GDM1 (cell line): Measurements from ENCODE around the gene TRPM3.

ENCODE experiments used
- DNase-seq: peaks from one replicate; lab custom pipeline; 2025; lab: John Stamatoyannopoulos, UW

The TRPM3 gene

GRCh38 chr9:70883963-70884793 lies 237.2 kb downstream of the TRPM3 start:
- no peak for DNase-seq

GRCh38 chr9:70883056-70883455 lies 238.4 kb downstream of the TRPM3 start:
- no peak for DNase-seq

- no peak for DNase-seq
These were observed 240.1 kb downstream of the TRPM3 start for GRCh38 chr9:70881333-70881732.

- no peak for DNase-seq
These were observed 240.9 kb downstream of the TRPM3 start for GRCh38 chr9:70880535-70880934.

DNA sequence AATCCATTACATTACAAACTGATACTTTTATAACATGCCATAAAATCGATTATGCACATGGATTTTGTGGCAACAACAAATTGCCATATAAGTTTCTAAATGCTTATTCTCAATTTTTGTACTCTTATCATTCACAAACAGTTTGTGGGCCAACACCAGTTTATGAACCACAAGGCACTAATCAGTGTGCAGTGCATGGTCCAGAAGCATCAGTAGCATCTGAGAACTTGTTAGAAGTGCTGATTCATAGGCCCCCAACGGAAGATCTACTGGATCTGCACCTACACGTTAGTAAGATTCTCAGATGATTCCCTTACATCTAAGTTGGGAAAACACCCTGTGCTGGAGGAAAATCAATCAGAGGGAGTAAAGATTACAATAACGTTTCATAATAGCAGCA lies 242.8 kb downstream of the TRPM3 start:
- DNase-seq = no peak

GRCh38 chr9:70874451-70874850 lies 247.0 kb downstream of the TRPM3 start:
- DNase-seq = no peak

- DNase-seq = no peak
These were observed 247.9 kb downstream of the TRPM3 start for GRCh38 chr9:70873506-70873905.

DNA sequence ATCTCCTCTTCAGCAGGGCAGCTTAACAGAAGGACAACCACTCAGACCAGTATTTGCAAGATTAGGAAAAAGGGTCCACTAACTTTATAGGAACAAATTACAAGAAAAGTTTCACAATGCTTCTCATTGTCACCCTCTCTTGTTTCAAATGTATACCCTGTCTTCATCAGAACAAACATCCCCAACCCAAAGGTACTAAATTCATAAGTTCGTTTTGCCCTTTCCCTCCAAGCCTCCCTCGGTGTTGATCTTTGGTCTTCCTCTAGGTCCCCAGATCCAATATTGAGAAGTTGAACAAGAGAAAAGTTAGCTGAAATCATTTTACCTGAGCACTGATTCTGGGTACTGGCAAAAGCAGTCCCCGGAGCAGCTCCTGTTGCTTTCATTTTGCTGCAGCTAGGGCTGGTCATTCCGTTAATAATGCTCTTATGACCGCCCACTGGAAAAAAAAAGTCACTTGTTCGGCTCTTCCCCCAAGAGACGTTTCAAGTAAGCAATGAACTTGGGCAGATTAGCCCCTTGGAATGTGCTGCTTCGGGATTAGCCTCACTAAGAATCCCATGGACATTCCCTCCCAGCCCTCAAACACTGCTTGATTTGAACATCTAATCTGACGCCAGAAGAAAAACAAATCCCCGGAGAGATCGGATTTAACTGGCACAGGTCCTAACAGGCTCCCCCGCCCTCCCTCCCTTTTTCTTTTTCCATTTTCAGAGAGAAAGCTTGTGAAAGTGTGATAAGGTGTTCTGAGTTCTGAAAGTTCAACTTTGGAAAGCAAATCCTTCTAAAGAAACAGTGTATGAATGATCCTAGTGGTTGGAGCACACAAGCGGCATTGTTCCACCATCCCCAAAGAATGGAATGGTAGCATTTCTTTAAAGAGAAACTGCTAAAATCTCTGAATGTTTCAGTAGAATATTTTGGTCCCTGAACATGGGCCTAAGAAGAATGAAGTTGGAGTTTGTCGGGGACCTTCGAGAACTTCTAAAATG lies 252.5 kb downstream of the TRPM3 start:
- DNase-seq = no peak

DNA sequence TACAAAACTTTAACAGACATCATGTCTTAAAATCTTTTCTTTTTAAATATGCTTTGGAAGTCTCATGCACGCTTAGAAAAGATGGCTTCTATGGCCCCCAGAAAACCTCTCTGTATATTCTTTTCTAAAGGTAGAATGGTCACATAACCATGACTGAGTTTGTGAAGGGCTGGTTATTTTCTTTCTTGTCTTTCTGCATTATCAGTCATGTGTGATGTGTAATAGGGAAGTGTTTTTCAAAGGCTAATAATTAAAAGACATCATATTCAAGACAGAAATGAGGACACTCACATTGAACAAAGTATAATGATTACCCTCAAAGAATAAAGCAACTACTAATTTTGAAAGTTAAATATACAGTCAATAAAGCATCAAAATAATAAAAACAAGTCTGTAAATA lies 253.4 kb downstream of the TRPM3 start:
- no peak for DNase-seq

DNA sequence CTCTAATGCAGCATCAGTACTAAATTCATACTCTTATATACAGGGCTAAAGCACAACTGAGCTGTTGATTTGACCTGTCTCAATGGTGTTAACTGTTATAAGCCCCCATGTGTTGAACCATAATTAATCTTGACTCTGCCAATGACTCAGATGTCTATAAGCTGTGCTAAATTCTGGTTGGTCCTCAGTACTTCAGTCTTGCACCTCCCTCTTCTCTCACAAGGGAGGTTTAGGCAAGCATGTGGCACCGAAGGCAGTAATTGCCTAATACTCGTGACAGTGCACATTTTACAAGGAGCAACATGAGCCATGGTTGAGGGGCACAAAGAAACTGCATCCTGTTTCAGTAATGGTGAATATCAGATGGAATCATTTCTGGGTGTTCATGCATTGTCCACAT lies 255.9 kb downstream of the TRPM3 start:
- DNase-seq = no peak

DNA sequence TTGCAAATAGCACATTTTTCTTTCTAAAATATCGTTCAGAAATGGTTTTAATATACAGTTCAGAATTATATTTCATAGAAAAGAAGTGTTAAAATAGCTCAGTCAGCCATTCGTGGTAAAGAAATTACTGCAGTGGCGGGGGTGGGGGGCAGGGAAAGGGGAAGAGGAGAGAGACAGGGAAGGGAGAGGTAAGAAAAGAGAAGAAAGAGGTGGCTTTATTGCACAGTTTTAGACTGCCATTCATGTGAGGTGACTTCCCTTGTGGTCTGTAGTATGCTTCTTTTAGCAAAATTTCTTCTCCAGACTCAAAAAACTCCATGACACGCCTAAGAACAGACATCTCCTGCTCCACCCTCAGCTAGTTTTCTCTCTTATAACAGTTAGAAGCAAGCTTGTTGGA lies 259.6 kb downstream of the TRPM3 start:
- no peak for DNase-seq

DNA sequence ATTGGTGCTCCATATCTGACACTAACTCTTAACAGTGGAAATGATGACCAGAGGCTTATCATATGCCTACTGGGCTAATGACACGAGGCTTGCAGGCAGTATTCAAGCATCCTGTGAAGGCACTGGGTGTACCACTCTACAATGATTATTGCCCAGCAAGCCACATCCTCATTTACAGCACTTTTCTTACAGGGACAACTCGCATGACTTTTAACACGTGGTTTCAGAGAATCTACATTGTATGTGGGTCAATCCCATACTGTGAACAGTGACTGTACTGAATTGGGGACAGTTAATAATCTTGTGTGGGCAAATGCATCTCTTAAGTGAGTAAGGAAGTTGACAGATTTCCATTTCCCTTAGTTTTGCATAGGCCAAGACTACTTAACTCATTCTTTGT lies 260.0 kb downstream of the TRPM3 start:
- DNase-seq = no peak

DNA sequence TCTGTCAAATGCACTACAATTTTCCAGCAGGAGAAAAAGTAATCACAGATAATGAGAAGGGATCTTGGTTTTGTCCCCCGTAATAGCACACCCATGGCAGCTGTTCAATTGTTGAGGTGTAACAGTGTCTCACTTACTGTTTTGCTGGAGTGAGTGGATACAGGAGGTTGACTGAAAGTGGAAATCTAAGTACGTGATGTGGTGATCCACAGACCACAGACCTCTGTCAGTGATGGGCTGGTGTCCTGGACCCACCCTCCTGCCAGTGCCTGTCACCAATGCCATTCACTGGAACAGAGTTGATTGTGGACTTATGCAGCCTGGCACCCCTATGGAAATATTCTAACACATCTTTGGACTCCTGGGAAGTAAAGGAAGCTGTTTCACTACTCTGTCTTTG lies 261.7 kb downstream of the TRPM3 start:
- DNase-seq = no peak

DNA sequence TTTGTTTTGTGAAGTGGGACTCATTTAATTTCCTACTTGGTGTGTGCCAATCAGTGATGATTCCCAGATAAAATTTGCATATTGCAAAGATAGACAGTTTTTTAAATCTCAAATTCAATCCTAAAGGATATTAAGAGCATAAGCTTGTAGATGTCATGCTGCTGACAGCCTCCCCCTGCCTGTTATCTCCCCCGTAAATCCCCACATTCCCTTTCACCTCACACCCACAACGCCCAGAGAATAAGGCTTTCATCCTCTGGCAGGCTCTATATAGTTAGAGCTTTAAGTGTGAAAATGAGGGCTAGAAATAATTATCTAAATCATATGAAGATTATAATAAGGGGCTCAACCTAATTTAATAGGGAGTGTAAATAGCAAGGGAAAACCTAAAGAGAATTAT lies 265.0 kb downstream of the TRPM3 start:
- DNase-seq = no peak

GRCh38 chr9:70852711-70853240 lies 268.6 kb downstream of the TRPM3 start:
- no peak for DNase-seq

DNA sequence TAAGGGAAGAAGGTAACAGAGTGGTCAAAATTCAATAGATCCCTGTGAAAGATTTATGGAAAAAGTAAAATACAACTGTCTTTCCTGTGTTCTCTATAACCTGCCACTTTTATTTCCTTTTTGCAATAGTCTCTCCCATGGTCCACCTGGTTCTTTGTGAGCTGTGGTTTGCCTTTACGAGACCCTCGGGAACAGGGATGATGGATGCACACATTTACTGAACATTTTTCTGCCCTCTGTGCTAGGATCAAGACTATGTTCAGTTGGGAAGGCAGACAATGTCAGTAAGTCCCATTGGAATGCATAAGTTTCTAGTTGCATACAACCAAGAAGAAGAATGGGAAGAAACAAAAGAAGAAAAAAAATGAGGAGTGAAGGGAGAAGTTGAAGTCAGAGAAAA lies 281.2 kb downstream of the TRPM3 start:
- DNase-seq = no peak

DNA sequence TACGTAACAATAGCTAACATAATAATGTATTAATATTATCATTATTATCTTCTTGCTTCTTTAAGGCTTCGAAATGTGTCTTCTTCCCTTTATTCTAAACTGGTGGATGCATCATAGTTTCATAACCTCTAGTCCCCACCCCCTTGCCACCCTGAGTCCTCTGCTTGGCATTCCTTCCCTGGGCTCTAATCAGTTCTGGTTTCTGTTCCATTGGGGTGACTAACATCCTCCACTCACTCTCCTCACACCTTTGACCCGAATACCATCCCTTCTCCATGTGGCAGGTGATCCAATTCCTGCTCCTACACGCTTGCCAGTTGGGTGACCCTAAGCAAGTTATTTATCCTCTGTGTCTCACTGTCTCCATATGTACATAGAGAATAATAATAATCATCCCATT lies 286.1 kb downstream of the TRPM3 start:
- DNase-seq = no peak

GRCh38 chr9:70832492-70832891 lies 288.9 kb downstream of the TRPM3 start:
- no peak for DNase-seq

GRCh38 chr9:70830618-70831017 lies 290.8 kb downstream of the TRPM3 start:
- no peak for DNase-seq

DNA sequence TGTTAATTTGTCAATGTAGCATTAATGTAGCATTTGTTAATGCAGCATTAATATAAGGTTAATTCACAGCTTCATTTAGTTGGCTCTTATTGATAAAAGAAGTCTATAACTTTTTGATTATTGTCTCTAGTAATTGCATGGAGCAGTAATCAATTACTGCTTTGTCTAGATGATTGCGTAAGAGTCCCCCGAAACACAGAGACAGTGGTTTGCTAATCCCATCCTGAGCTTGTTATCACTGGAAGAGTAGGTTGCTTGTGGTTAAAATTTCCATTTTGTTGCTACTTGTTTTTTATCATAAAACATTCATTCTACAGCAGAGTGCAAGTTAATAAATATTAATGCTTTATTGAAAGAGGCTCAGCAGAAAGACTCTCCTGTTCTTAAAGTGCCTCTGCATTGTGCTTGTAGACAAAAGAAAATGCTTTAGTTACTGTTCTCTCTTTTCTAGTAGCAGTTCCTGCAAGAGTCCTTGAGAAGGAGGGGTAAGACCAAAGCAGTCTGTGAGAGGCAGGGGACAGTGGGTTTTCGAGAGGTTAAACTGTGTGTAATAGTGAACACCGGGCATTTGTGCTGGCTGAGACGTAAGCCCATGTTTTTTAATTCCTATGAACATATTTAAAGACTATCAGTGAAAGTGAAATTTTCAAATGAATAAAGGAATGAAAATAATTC lies 291.7 kb downstream of the TRPM3 start:
- no peak for DNase-seq

GRCh38 chr9:70826562-70826961 lies 294.9 kb downstream of the TRPM3 start:
- DNase-seq = no peak

DNA sequence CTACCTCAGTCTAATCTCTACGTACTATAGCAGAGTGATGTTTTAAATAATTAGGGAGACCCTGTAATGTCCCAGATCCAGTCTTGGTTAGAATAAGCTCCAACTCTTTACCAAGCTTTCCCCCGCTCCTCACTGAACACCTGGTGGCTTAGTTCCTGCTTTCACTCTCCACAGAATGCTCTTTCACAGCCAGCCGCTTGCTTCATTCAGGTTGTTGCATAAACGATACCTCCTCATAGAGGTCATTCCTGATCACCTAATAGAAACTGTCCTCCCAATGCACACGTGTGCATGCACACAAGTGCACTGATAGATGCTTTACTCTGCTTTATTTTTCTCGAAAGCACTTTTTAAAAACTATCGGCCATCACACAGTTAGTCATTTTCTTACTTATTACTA lies 298.1 kb downstream of the TRPM3 start:
- DNase-seq = no peak
